ENCODE data around the gene CYP2C18.
"Not testable (repeated sequence)": the region's sequence is repeated elsewhere in the genome, so short reads cannot be mapped to it uniquely, and the experiment has no call there.

CYP2C18 gene

GRCh38 chr10:94683214-94684054 lies at the start of gene CYP2C18:
TSS of gene CYP2C18 (plus strand) at chr10:94683729. CDS start at chr10:94683820, 91 bp downstream.
- no peak for DNase-seq

DNA sequence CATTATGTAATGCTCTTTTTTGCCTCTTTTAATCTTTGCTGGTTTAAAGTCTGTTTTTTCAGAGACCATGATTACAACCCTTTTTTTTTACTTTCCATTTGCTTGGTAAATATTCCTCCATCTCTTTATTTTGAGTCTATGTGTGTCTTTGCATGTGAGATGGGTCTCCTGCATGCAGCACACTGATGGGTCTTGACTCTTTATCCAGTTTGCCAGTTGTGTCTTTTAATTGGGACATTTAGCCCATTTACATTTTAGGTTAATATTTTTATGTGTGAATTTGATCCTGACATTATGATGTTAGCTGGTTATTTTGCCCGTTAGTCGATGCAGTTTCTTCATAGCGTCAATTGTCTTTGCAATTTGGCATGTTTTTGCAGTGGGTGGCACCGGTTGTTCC lies 45.4 kb upstream of the CYP2C18 start:
- not testable (repeated sequence) for DNase-seq

DNA sequence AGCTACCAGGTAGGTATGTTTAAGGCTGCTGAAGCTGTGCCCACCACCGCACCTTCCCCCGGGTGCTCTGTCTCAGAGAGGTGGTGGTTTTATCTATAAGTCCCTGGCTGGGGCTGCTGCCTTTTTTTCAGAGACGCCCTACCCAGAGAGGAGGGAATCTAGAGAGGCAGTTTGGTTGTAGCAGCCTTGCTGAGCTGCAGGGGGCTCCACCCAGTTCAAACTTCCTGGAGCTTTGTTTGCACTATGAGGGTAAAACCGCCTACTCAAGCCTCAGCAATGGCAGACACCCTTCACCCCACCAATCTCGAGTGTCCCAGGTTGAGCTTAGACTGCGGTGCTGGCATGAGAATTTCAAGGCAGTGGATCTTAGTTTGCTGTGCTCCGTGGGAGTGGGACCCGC lies 43.6 kb upstream of the CYP2C18 start:
- no peak for DNase-seq

- DNase-seq, result no peak
These were observed 43.0 kb upstream of the CYP2C18 start for GRCh38 chr10:94640562-94640961.

- no peak for DNase-seq
These were observed 42.0 kb upstream of the CYP2C18 start for GRCh38 chr10:94641480-94641879.

DNA sequence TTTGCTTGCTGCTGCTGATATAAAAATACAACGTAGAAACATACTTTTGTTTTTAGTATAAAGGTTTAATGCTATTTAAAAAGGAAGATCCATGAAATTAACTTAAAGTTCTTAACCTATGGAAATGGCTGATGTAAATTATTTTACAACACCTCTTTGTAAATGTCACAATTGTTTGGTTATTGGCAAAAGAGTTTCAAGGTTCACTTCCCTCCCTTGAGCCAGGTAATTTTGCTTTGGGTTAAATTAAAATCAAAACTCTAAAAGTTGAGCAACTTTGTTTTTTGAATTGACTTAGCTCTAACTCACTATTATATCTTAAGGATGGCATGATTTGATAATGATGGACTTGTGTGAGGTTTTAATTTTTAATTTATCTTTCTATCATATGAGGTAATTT lies 39.2 kb upstream of the CYP2C18 start:
- DNase-seq, result no peak

- DNase-seq, result no peak
These were observed 38.2 kb upstream of the CYP2C18 start for GRCh38 chr10:94645285-94645684.

DNA sequence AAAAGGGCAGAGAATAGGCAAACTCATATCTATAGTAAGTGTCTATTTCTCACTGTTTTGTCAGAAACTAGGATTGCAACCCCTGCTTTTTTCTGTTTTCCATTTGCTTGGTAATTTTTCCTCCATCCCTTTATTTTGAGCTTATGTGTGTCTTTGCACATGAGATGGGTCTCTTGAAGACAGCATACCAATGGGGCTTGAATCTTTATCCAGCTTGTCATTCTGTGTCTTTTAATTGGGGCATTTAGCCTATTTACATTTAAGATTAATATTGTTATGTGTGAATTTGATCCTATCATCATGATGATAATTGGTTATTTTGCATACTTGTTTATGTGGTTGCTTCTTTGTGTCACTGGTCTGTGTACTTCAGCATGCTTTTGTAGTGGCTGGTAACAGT lies 28.3 kb upstream of the CYP2C18 start:
- DNase-seq, result not testable (repeated sequence)

GRCh38 chr10:94663061-94663460 lies 20.5 kb upstream of the CYP2C18 start:
- DNase-seq, result not testable (repeated sequence)

- DNase-seq, result no peak
These were observed 17.0 kb upstream of the CYP2C18 start for GRCh38 chr10:94666391-94667102.

- DNase-seq, result no peak
These were observed 9.8 kb upstream of the CYP2C18 start for GRCh38 chr10:94673614-94674321.

DNA sequence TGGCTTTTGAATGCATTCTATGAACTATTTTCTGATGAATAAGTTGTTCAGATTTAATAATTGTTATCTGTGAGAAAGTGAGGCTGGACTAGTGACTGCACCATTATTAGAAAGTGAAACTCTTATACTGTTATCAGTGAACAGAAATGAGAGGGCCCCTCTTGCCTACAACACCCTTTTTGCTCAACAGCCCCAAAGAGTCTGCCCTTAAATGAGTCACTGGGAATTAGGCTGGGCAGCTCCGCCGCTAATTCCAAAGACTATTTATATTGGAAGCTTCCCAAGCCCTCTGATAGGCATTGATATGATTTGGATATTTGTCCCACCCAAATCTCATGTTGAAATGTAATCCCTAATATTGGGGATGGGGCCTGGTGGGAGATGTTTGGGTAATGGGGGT lies 7.0 kb upstream of the CYP2C18 start:
- no peak for DNase-seq

- no peak for DNase-seq
These were observed 5.8 kb upstream of the CYP2C18 start for GRCh38 chr10:94677691-94678090.

DNA sequence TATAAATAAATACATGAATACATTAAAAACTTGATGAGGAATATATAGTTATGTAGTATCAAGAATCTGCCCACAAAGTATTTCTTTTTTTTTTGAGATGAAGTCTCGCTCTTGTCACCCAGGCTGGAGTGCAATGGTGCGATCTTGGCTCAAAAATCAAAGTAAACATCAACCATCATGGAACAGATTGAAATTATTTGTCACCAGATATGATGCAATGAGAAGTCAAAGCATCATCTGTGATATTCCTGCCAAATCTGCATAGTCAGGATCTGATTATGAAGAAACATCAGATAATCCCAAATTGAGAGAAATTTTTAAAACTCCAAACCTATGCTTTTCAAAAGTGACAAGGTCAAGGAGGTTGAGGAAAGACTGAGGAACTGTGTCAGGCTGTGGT lies 5.1 kb upstream of the CYP2C18 start:
- DNase-seq, result no peak

DNA sequence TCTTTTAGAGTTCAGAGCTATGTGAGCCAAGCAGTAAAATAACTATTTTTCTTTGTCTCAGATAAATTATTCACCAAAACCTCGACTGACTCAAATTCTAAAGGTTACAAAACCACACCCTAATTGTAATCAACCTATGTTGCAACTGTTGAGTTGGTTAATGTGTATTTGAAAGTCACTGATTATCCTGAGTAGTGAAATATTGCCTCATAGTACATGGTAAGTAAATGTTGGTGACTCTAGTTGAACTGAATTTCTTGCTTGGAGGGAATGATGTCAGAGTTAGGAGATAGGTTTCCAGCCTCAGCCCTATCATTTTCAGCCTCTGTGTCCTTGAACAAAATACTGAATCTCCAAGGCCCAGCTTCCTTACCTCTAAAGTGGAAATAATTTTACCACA lies 3.0 kb upstream of the CYP2C18 start:
- no peak for DNase-seq

GRCh38 chr10:94682636-94683035 lies 893 bp upstream of the CYP2C18 start:
- DNase-seq, result not testable (repeated sequence)

GRCh38 chr10:94687625-94688248 lies 4.2 kb downstream of the CYP2C18 start:
- no peak for DNase-seq

GRCh38 chr10:94706089-94706488 lies 22.6 kb downstream of the CYP2C18 start:
- DNase-seq, result no peak

- no peak for DNase-seq
These were observed 27.0 kb downstream of the CYP2C18 start for GRCh38 chr10:94710578-94710977.

DNA sequence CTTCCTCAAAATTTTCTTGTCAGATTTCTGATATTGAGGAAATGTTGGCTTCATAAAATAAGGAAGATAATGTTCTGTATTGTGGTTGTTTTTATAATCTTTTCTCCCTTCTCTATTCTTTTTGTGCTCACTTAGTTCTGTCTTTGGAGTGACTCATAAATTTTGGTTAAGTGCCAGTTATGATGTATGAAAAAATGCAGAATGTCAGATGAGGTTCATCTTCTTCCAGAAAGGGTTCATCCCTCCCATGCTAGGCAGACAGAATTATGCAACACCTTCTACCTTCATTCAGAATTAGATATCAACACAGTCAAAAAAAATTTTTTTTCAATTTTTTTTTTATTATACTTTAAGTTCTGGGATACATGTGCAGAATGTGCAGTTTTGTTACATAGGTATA lies 42.3 kb downstream of the CYP2C18 start:
- no peak for DNase-seq

DNA sequence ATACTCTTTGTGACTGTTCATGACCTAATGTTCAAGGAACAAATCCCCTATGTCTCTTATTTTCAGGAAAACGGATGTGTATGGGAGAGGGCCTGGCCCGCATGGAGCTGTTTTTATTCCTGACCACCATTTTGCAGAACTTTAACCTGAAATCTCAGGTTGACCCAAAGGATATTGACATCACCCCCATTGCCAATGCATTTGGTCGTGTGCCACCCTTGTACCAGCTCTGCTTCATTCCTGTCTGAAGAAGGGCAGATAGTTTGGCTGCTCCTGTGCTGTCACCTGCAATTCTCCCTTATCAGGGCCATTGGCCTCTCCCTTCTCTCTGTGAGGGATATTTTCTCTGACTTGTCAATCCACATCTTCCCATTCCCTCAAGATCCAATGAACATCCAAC lies 51.7 kb downstream of the CYP2C18 start:
- DNase-seq, result no peak

DNA sequence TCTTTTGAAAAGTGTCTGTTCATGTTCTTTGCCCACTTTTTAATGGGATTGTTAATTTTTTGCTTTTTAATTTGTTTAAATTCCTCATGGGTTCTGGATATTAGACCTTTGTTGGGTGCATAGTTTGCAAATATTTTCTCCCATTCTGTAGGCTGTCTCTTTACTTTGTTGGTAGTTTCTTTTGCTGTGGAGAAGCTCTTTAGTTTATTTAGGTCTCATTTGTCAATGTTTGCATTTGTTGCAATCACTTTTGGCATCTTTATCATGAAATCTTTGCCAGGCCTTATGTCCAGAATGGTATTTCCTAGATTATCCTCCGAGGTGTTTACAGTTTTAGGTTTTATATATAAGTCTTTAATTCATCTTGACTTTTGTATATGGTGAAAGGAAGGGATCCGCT lies 55.1 kb downstream of the CYP2C18 start:
- DNase-seq, result no peak

GRCh38 chr10:94747137-94747536 lies 63.6 kb downstream of the CYP2C18 start:
- DNase-seq, result no peak

Measured in amniotic stem cell (primary cell).